Activated effector memory CD4-positive, alpha-beta T cell treated with Interleukin-2 at 50 U/mL for 16 hours (primary cell): ENCODE data around the gene SRGAP1.
"Not testable (repeated sequence)": the region's sequence is repeated elsewhere in the genome, so short reads cannot be mapped to it uniquely, and the experiment has no call there.

Experiments used
- DNase-seq: peaks from one replicate; pipeline ENCODE4 v3.0.0-alpha.2; 2020

The SRGAP1 gene

DNA sequence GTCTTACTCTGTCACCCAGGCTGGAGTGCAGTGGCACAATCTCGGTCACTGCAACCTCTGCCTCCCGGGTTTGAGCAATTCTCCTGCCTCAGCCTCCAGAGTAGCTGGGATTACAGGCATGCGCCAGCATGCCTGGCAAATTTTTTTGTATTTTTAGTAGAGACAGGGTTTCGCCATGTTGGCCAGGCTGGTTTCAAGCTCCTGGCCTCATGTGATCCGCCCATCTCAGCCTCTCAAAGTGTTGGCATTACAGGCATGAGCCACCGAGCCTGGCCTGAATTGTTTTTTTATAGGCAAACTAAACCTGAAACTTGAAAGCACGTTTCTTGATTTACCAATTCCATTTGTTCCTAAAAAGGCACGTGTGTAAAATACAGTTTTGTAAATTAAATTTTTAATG is 173.6 kb downstream of the SRGAP1 start:
- DNase-seq, result not testable (repeated sequence)

DNA sequence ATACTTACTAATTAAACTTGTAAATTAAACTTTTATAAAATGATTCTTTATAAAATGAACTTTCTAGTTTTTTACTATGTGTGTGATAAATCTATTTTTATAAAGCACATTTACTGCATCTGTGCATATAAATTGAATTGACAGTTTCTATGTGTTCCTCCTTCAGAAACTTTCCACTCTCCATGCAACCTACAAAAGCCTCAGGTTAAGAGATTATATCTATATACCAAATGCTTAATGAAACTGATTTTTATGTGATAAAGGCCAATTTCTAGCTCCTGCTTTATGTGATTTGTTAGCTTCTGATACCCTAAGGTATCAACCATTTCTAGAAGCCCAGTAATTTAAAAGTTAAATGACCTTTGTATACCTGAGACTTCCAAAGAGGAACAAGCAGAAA is 174.0 kb downstream of the SRGAP1 start:
- DNase-seq, result no peak

- DNase-seq, result no peak
Measured at GRCh38 chr12:64019101-64019500, 174.6 kb downstream of the SRGAP1 start.

DNA sequence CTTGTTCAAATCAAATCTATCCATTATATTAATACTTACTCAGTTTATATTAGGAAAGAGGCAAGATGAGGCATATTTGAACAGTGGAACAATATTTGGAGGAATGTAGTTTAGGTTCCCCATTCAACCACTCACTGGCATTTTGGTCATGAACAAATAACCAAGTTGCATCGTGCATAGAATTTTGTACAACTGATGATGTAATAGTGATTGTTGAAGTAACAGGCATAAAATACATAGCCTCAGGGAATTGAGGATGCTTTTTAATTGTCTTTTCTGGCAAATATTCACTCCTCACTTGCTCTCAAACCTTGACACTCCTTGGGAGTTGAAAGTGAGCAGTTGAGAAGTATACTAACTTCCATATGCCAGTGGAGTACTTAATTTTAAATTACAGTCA is 175.2 kb downstream of the SRGAP1 start:
- no peak for DNase-seq

- DNase-seq, result no peak
Measured at GRCh38 chr12:64025174-64025958, 180.9 kb downstream of the SRGAP1 start.

DNA sequence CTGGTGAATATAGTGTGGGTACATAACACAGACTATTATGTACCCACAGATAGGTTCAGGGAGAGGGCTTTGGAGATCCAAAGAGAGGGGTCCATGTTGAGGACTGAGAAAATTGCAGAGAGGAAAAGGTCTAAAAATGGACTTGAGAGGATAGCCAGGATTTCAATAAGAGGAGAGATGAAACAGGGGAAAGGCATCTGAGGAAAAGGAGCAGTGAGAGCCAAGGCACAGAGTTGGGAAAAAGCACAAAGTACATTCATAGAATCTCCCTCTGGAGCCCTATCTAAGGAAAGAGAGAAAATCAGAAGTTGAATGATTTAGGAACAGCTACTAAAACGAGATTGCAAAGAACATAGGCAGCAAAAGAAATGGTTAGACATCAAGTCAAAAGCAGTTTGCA is 182.8 kb downstream of the SRGAP1 start:
- no peak for DNase-seq

GRCh38 chr12:64028541-64028940 is 184.0 kb downstream of the SRGAP1 start:
- DNase-seq, result no peak

DNA sequence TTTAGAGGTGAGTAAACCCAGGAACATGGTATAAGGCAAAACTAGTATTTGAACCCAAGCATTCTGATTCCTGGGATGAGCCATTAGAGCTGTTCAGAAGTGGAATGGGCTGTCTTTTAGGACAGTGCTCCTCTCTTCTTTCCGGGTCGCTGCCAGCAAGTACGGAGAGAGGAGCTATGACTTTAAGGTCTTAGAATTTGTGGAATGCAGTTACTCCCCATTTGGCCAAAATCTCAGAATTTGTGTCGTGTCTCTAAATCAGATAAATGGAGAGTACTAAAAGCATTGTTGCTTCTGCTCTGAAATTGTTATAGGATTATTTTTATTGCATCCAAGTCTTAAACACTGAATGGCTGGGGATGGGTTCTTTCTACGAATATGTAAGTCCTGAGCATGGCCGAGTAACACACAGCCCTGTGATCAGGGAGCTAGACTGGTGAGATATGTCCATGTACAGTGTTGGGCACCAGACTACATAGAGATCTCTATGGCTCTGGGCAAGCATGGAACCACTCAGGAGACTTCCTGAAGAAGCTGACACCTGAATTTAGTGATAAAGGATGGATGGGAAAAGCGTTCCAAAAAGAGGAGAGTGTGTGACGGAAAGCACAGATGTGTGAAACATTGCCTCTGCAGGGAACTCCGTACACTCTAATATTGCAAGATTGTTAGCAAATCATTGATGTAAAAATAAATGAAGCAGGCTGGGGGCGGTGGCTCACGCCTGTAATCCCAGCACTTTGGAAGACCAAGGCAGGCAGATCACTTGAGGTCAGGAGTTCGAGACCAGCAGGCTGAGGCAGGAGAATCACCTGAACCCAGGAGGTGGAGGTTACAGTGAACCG is 184.7 kb downstream of the SRGAP1 start:
- no peak for DNase-seq

DNA sequence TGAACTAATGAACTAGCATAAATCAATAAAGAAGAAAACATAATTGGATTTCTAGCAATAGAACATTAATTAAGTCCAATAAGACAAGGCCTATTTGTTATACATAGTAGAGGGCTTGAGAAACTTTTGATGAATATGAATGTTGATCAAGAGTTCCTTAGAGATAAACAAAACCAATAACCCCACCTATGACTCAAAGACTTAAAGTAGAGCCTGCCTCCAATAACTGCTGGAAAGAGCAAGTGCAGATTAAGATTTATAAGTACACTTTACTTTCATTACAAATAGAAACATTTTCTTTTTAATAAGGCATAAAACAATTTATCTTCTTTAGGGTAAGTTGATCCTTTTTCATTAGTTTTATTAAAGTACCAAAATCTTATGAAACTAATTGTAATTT is 185.7 kb downstream of the SRGAP1 start:
- DNase-seq, result no peak

GRCh38 chr12:64034056-64034455 is 189.6 kb downstream of the SRGAP1 start:
- not testable (repeated sequence) for DNase-seq

GRCh38 chr12:64034901-64035576 is 190.5 kb downstream of the SRGAP1 start:
- no peak for DNase-seq

- DNase-seq, result no peak
Measured at GRCh38 chr12:64036414-64036813, 191.9 kb downstream of the SRGAP1 start.

DNA sequence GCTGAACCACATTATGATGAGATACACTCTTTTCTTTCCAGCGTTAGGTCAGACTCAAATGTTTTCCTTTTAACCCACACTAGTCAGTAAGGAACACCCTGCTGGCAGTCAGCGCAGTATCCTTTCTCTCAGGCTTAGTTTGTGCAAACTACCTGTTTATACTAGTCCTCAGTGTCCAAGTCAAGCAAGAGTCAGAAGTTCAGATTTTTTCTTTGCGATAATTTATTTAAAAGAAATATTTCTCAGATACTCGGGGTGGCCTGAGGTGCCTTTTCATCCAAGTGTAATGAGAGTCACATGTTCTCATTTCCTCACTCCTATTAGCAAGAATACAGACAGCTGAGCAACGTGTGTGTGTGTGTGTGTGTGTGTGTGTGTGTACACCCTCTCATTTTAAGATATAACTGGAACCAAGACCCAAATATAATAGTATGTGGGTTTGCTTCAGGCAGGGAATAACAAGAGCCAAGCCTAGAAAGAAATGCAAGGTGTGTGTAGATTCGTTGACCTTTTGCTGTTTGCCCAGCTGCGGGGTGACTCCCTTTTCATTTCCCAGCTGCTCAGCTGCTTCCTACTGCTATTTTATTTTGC is 194.9 kb downstream of the SRGAP1 start:
- no peak for DNase-seq

- DNase-seq, result no peak
Measured at GRCh38 chr12:64042911-64043310, 198.4 kb downstream of the SRGAP1 start.

GRCh38 chr12:64044191-64044590 is 199.7 kb downstream of the SRGAP1 start:
- DNase-seq, result no peak

GRCh38 chr12:64051057-64051456 is 206.6 kb downstream of the SRGAP1 start:
- no peak for DNase-seq

DNA sequence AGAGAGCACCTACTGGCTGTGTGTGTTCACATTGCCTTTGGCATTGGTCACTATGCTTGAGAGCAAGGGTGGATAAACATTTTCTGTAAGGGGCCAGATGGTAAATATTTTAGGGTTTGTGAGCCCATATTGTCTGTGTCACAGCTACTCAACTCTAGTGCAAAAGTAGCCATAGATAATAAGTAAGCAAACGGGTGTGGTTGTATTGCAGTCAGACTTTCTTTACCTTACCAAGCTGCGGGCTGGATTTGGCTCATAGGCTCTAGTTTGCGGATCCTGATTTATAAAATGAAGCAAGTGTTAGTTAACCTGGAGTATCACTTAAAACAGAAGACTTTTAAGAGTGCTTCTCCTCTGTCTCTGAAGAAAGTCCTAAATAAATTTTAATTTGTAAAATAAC is 208.6 kb downstream of the SRGAP1 start:
- DNase-seq, result no peak

DNA sequence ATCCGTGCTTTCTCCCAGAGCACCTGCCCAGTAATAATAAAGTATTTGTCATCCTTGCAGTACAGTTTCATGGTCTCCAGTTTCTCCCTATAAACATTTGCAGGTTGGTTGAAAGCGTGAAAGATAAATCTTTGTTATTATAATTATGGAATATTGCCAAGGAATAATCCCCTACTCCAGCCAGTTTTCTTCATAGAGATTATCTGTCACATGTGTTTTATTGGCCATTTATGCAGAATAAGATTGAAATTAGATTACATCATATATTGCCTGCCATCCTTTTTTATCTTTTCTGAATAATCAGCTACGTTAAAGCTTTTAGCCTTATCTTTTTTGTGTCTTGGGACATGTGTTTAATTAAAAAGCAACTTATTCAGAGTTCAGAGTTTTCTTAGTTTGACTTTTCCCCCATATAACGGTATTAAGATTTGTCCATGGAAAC is 209.6 kb downstream of the SRGAP1 start:
- DNase-seq, result no peak

DNA sequence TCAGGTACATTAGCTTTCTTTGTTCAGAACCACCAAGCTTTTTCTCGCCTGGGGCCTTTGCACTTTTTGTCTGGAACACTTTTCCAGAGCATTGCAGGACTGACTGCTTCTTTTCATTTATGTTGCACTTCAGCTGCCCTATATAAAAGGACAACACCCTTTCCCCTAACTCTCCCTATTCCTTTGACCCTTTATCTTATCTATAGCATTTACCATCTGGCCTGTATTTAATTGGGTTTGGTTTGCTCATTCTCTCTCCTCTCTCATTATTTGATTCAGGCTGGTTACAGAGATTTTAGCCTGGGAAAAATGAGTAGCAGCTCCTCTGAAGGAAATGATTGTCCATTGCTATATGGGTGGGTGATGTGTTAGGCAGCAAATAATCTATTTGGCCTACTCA is 212.2 kb downstream of the SRGAP1 start:
- DNase-seq, result no peak

GRCh38 chr12:64057706-64058105 is 213.2 kb downstream of the SRGAP1 start:
- no peak for DNase-seq

DNA sequence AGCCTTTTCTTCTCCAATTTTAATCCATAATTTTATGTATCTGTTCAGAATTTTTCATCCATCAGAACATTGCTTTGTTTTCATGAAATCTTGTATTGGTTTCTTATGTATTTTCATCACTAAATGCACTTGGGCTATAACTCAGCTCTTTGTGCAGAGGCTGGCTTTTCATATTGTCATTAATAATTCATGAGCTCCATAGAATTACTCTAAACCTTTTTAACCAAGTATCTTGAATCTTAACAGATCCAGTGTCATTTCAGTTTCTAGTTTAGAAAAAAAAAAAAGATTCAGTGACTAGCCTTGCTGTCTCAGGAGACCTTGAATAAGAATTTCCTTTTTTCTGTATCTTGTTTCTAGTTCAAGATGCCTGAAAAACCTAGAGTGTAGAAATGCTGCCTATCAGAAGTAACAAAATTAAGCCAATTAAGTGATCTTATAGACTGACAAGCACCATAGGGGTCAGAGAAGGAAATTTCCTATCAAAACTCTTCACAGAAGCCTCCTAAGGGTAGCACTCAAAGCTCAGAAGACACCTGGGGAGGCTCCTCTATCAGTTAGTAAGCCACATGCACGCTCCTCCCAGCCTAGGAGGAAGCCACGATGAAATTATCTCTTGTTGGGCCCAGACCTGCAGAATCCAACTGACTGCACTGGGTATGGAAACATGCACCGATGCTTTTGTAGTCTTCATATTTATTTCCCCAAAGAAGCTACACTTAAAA is 214.2 kb downstream of the SRGAP1 start:
- DNase-seq, result no peak

- DNase-seq, result no peak
Measured at GRCh38 chr12:64059685-64060084, 215.2 kb downstream of the SRGAP1 start.
